HCT116 (cell line): ENCODE data around the gene RAB3C. TPM values are rescaled to one million over a fixed set of nuclear protein-coding genes. Genes with fewer than 3 reads are reported as not detected.

Experiments
- ATAC-seq: fragments of 200-7000 bp; cut with Tn5 transposase; 2 replicates; pipeline ENCODE4 v1.9.1; 2020; ENCODE audit warnings: mild to moderate bottlenecking, moderate library complexity
- BruUV-seq: library from RNA; stranded (reverse); fragments of 400-500 nt; replicated peaks from 2 replicates; lab custom pipeline; 2021; lab: Mats Ljungman, UMichigan
- CTCF ChIA-PET: fragments of 300-600 bp; sonication (Branson Sonifier 250); formaldehyde crosslinking; loops from one replicate; lab custom pipeline; 2021; ENCODE audit warnings: antibody characterized with exemption; lab: Charles Lee
- POLR2A ChIA-PET: fragments of 300-600, 350-600 bp; sonication (Branson Sonifier 250); formaldehyde crosslinking; loops from one replicate; lab custom pipeline; 2021; ENCODE audit warnings: antibody characterized with exemption; lab: Charles Lee
- RAD21 ChIA-PET, 2 experiments: fragments of 300-600 bp; sonication (Branson Sonifier 250); formaldehyde crosslinking; loops; one replicate each; lab custom pipeline; 2023; ENCODE audit warnings: low total read pairs in 2 of 2; ENCODE audit not compliant: uncharacterized antibody in 2 of 2, unreplicated experiment in 2 of 2, low non-redundant PET in 1 of 2; lab: Charles Lee
- DNase-seq: peaks from one replicate; pipeline ENCODE4 v3.0.0-alpha.2; 2010; ENCODE audit warnings: low read depth, low spot score
- H2AFZ ChIP-seq: fragments of 200-600 bp; shearing (Covaris generic), sonication (generic); 2 replicates; pipeline ENCODE4 v1.6.1; 2017; ENCODE audit warnings: low read depth, mixed run types, mixed read lengths, antibody characterized with exemption, low read length; ENCODE audit not compliant: poor library complexity, severe bottlenecking
- H3K27ac ChIP-seq: 2 replicates; pipeline ENCODE4 v1.5.1; 2012; ENCODE audit warnings: low read depth, low read length
- H3K27me3 ChIP-seq: fragments of 200-600 bp; sonication (generic); 2 replicates; pipeline ENCODE4 v1.6.1; 2016; ENCODE audit warnings: mixed run types, low read length, mixed read lengths; ENCODE audit not compliant: insufficient read depth
- H3K36me3 ChIP-seq, 2 experiments: fragments of 200-500 bp in 1 of 2; fragments of 200-600 bp in 1 of 2; sonication (Bioruptor generic) in 1 of 2; sonication (generic) in 1 of 2; 2 replicates each; pipeline versions ENCODE4 v1.5.1 to v1.6.1; 2014 to 2016; ENCODE audit warnings: low read length in 2 of 2, inconsistent platforms in 1 of 2, mixed read lengths in 1 of 2, mixed run types in 1 of 2; ENCODE audit not compliant: insufficient read depth in 2 of 2, control insufficient read depth in 1 of 2
- H3K4me1 ChIP-seq, 2 experiments: fragments of 200-600 bp in 1 of 2; sonication (generic) in 1 of 2; 2 replicates each; pipeline versions ENCODE4 v1.5.1 to v1.6.1; 2012 to 2017; ENCODE audit warnings: low read length in 2 of 2, inconsistent platforms in 1 of 2, mild to moderate bottlenecking in 1 of 2, mixed read lengths in 1 of 2, mixed run types in 1 of 2, moderate library complexity in 1 of 2; ENCODE audit not compliant: insufficient read depth in 2 of 2, control insufficient read depth in 1 of 2
- H3K4me2 ChIP-seq: fragments of 200-600 bp; sonication (generic); 2 replicates; pipeline ENCODE4 v1.6.1; 2017; ENCODE audit warnings: mixed run types, low read length, mixed read lengths
- H3K4me3 ChIP-seq, 2 experiments: fragments of 200-600 bp in 1 of 2; sonication (generic) in 1 of 2; replicated peaks in 1 of 2; 2 replicates each; pipeline ENCODE4 v1.5.1; 2011 to 2016; ENCODE audit warnings: low read length in 2 of 2, control low read depth in 1 of 2, low read depth in 1 of 2, mild to moderate bottlenecking in 1 of 2, mixed read lengths in 1 of 2, mixed run types in 1 of 2
- H3K79me2 ChIP-seq: fragments of 200-600 bp; sonication (generic); 2 replicates; pipeline ENCODE4 v1.6.1; 2017; ENCODE audit warnings: mild to moderate bottlenecking, mixed run types, low read length, moderate library complexity, mixed read lengths; ENCODE audit not compliant: insufficient read depth
- H3K9ac ChIP-seq: fragments of 200-600 bp; sonication (generic); 2 replicates; pipeline ENCODE4 v1.6.1; 2016; ENCODE audit warnings: low read length, mixed read lengths
- H3K9me2 ChIP-seq: fragments of 200-600 bp; sonication (generic), shearing (Covaris generic); 2 replicates; pipeline ENCODE4 v1.6.1; 2017; ENCODE audit warnings: mixed run types, mild to moderate bottlenecking, moderate library complexity; ENCODE audit not compliant: insufficient read depth
- H3K9me3 ChIP-seq, 2 experiments: fragments of 200-500 bp in 1 of 2; fragments of 200-600 bp in 1 of 2; sonication (Bioruptor generic) in 1 of 2; sonication (generic) in 1 of 2; 2 replicates each; pipeline ENCODE4 v1.6.1; 2014 to 2017; ENCODE audit warnings: low read length in 2 of 2, mixed read lengths in 2 of 2, inconsistent platforms in 1 of 2, low read depth in 1 of 2, mild to moderate bottlenecking in 1 of 2, mixed run types in 1 of 2, moderate library complexity in 1 of 2; ENCODE audit not compliant: control insufficient read depth in 1 of 2, insufficient read depth in 1 of 2
- H4K20me1 ChIP-seq: fragments of 200-600 bp; sonication (generic), shearing (Covaris generic); 2 replicates; pipeline ENCODE4 v1.6.1; 2017; ENCODE audit warnings: mixed run types, mild to moderate bottlenecking, moderate library complexity; ENCODE audit not compliant: insufficient read depth
- ATF3 ChIP-seq: IDR thresholded peaks from 2 replicates; pipeline ENCODE4 v1.6.1; 2012
- CEBPB ChIP-seq: IDR thresholded peaks from 2 replicates; pipeline ENCODE4 v1.6.1; 2012; ENCODE audit warnings: low read depth
- CTCF ChIP-seq, 3 experiments: fragments of 200-600 bp in 1 of 3; sonication (generic) in 1 of 3; IDR thresholded peaks in 2 of 3; conservative IDR thresholded peaks in 1 of 3; 2 replicates each; pipeline ENCODE4 v1.5.1; 2012 to 2017; ENCODE audit warnings: low read depth in 2 of 3, low read length in 2 of 3, antibody characterized with exemption in 1 of 3, borderline replicate concordance in 1 of 3, control low read depth in 1 of 3, mild to moderate bottlenecking in 1 of 3, mixed read lengths in 1 of 3, mixed run types in 1 of 3, moderate library complexity in 1 of 3; ENCODE audit not compliant: insufficient read depth in 1 of 3
- ELF1 ChIP-seq: IDR thresholded peaks from 2 replicates; pipeline ENCODE4 v1.6.1; 2012; ENCODE audit warnings: low read depth, borderline replicate concordance
- EZH2 ChIP-seq: fragments of 200-600 bp; sonication (generic); IDR thresholded peaks from 2 replicates; pipeline ENCODE4 v1.6.1; 2017; ENCODE audit warnings: antibody characterized with exemption, mixed run types
- FOSL1 ChIP-seq: IDR thresholded peaks from 2 replicates; pipeline ENCODE4 v1.6.1; 2012; ENCODE audit warnings: low read depth
- JUND ChIP-seq: IDR thresholded peaks from 2 replicates; pipeline ENCODE4 v1.6.1; 2012
- MAX ChIP-seq: IDR thresholded peaks from 2 replicates; pipeline ENCODE4 v1.6.1; 2012
- POLR2A ChIP-seq: IDR thresholded peaks from 2 replicates; pipeline ENCODE4 v1.7.0; 2011; ENCODE audit warnings: borderline replicate concordance; ENCODE audit not compliant: insufficient read depth, insufficient read length; ENCODE audit errors: extremely low read depth
- SP1 ChIP-seq: IDR thresholded peaks from 2 replicates; pipeline ENCODE4 v1.6.1; 2012; ENCODE audit warnings: low read depth
- TCF7L2 ChIP-seq: IDR thresholded peaks from 2 replicates; pipeline ENCODE4 v1.7.0; 2011; ENCODE audit warnings: borderline replicate concordance, inconsistent platforms; ENCODE audit not compliant: insufficient read depth, insufficient read length; ENCODE audit errors: extremely low read depth
- YY1 ChIP-seq: IDR thresholded peaks from 2 replicates; pipeline ENCODE4 v1.6.1; 2011; ENCODE audit warnings: low read length, low read depth, moderate library complexity, mild to moderate bottlenecking; ENCODE audit not compliant: insufficient replicate concordance; ENCODE audit errors: extremely low read depth
- ZBTB33 ChIP-seq: IDR thresholded peaks from 2 replicates; pipeline ENCODE4 v1.6.1; 2011; ENCODE audit warnings: mild to moderate bottlenecking, low read length, moderate library complexity; ENCODE audit not compliant: insufficient replicate concordance; ENCODE audit errors: extremely low read depth
- ZFX ChIP-seq: fragments of 450-650 bp; IDR thresholded peaks from 2 replicates; pipeline ENCODE4 v1.6.1; 2017
- ZNF274 ChIP-seq: fragments of 200-500 bp; sonication (Bioruptor generic); IDR thresholded peaks from 2 replicates; pipeline ENCODE4 v1.6.1; 2014; ENCODE audit warnings: mild to moderate bottlenecking, low read depth, low read length, inconsistent platforms
- intact Hi-C: fragments of 100-400 bp; cut with micrococcal nuclease; formaldehyde crosslinking; loops from 2 replicates; pipeline ENCODE4 v1.10.0; 2022
- total RNA-seq: library from RNA; stranded (reverse); gene quantifications from one replicate; pipeline ENCODE4 v1.2.1, GENCODE V29; 2021; ENCODE audit not compliant: unreplicated experiment

Gene RAB3C
- total RNA-seq, 1 experiment from 2014 or later, result not detected

GRCh38 chr5:58795327-58795726, 212.5 kb downstream of the RAB3C start:
- Histone ChIP-seq H3K9me2 (no peaks in the 10 kb centered on the region), H2AFZ (no peak overlapping the region), H3K9me3 (no peaks in the 10 kb centered on the region), H3K27me3 (peaks cover 15% of the 10 kb centered on the region; the same call in 1 of the 2 replicates), H3K27ac (no peak overlapping the region), H3K4me3 (no peak overlapping the region), H3K36me3 (no peaks in the 10 kb centered on the region), H3K4me2 (no peak overlapping the region)
- RAD21 ChIA-PET, result no interaction called here
- BruUV-seq, result no TSS peak
- TF ChIP-seq ATF3, result no peak
- no peak for TF ChIP-seq ELF1
- no peak for TF ChIP-seq TCF7L2
- TF ChIP-seq CEBPB, result no peak
- no peak for TF ChIP-seq YY1
- TF ChIP-seq MAX, result no peak
- TF ChIP-seq ZNF274, result no peak
- TF ChIP-seq JUND, result no peak
- no peak for TF ChIP-seq ZFX
- TF ChIP-seq, all 23 proteins: peak for 0
- Histone ChIP-seq H3K9ac (no peak overlapping the region), H4K20me1 (no peaks in the 10 kb centered on the region), H3K4me1 (no peaks in the 10 kb centered on the region), H3K79me2 (no peaks in the 10 kb centered on the region)
- CTCF ChIA-PET, result no interaction called here
- DNase-seq (no peak), ATAC-seq (no peak)
- POLR2A ChIA-PET, result no interaction called here
- intact Hi-C loops, result no loop called here

- intact Hi-C loops, result no loop called here
- H3K4me3 ChIP-seq, result no peak overlapping the region
- no TSS peak for BruUV-seq
- CTCF ChIA-PET, result no interaction called here
- H3K4me1 ChIP-seq, result no peaks in the 10 kb centered on the region
- no peaks in the 10 kb centered on the region for H4K20me1 ChIP-seq
- POLR2A ChIA-PET, result no interaction called here
- no peak overlapping the region for H3K9ac ChIP-seq
- DNase-seq (no peak), ATAC-seq (no peak)
- H3K9me2 ChIP-seq, result no peaks in the 10 kb centered on the region
- H3K27me3 ChIP-seq, result peaks cover 15% of the 10 kb centered on the region; the same call in 1 of the 2 replicates
- no peak overlapping the region for H3K27ac ChIP-seq
- H2AFZ ChIP-seq, result no peak overlapping the region
- no peaks in the 10 kb centered on the region for H3K79me2 ChIP-seq
- no peaks in the 10 kb centered on the region for H3K36me3 ChIP-seq
- RAD21 ChIA-PET, result no interaction called here
- no peak overlapping the region for H3K4me2 ChIP-seq
- H3K9me3 ChIP-seq, result no peaks in the 10 kb centered on the region
- TF ChIP-seq JUND (no peak), CTCF (IDR thresholded peaks at IDR 0.05 in 2 of 3, conservative IDR thresholded peaks at IDR 0.05 in 1 of 3; ENCODE audit: borderline replicate concordance in 1 of 3, insufficient read depth in 1 of 3, low read depth in 2 of 3, low read length in 2 of 3) (no peak), EZH2 (no peak), TCF7L2 (no peak), YY1 (no peak), ELF1 (no peak), SP1 (no peak), FOSL1 (no peak), ATF3 (no peak), POLR2A (no peak), ZNF274 (no peak), ZBTB33 (no peak), MAX (no peak)
These were observed 214.1 kb downstream of the RAB3C start for GRCh38 chr5:58797021-58797420.
